Caco-2 (cell line): ENCODE data around the gene CSF3R. TPM values are rescaled to one million over a fixed set of nuclear protein-coding genes. Genes with fewer than 3 reads are reported as not detected.

Experiments used
- BruUV-seq: library from RNA; stranded (reverse); fragments of 400-500 nt; replicated peaks from 2 replicates; lab custom pipeline; 2021; lab: Mats Ljungman, UMichigan
- CTCF ChIA-PET: fragments of 300-600 bp; sonication (Branson Sonifier 250); formaldehyde crosslinking; loops from one replicate; lab custom pipeline; 2022; ENCODE audit warnings: antibody characterized with exemption; lab: Charles Lee
- POLR2A ChIA-PET: fragments of 300-600 bp; sonication (Branson Sonifier 250); formaldehyde crosslinking; loops from one replicate; lab custom pipeline; 2022; ENCODE audit warnings: antibody characterized with exemption; lab: Charles Lee
- DNase-seq, 2 experiments: peaks; one replicate each; pipeline versions ENCODE4 v3.0.0 to v3.0.0-alpha.2; 2020 to 2022
- H3K27me3 ChIP-seq: replicated peaks from 2 replicates; pipeline ENCODE4 v1.6.0; 2011; ENCODE audit warnings: low read length; ENCODE audit not compliant: control insufficient read depth, insufficient read depth
- H3K36me3 ChIP-seq: 2 replicates; pipeline ENCODE4 v1.5.1; 2011; ENCODE audit warnings: low read length; ENCODE audit not compliant: control insufficient read depth, insufficient read depth
- H3K4me1 ChIP-seq: fragments of 250-450 bp; sonication (Bioruptor Pico); 2 replicates; pipeline ENCODE4 v1.5.1; 2020; ENCODE audit warnings: mild to moderate bottlenecking
- H3K4me3 ChIP-seq: 2 replicates; pipeline ENCODE4 v1.5.1; 2011; ENCODE audit warnings: low read depth, mild to moderate bottlenecking, control low read depth, low read length
- H3K9me3 ChIP-seq: fragments of 250-450 bp; sonication (Bioruptor Pico); 2 replicates; pipeline ENCODE4 v1.5.1; 2020; ENCODE audit warnings: mild to moderate bottlenecking, moderate library complexity
- H3K27ac Mint-ChIP-seq: one replicate; pipeline ENCODE4 v1.8.0; 2022; ENCODE audit warnings: mixed read lengths; ENCODE audit not compliant: unreplicated experiment
- H3K27me3 Mint-ChIP-seq: one replicate; pipeline ENCODE4 v1.8.0; 2022; ENCODE audit warnings: mixed read lengths; ENCODE audit not compliant: insufficient read depth, unreplicated experiment
- H3K36me3 Mint-ChIP-seq: one replicate; pipeline ENCODE4 v1.8.0; 2022; ENCODE audit warnings: mild to moderate bottlenecking, mixed read lengths; ENCODE audit not compliant: insufficient read depth, unreplicated experiment
- H3K4me1 Mint-ChIP-seq: one replicate; pipeline ENCODE4 v1.8.0; 2022; ENCODE audit warnings: low read depth, mixed read lengths; ENCODE audit not compliant: unreplicated experiment
- H3K4me3 Mint-ChIP-seq: one replicate; pipeline ENCODE4 v1.8.0; 2022; ENCODE audit warnings: mild to moderate bottlenecking, moderate library complexity, mixed read lengths; ENCODE audit not compliant: unreplicated experiment
- H3K9me3 Mint-ChIP-seq: one replicate; pipeline ENCODE4 v1.8.0; 2022; ENCODE audit warnings: mixed read lengths; ENCODE audit not compliant: unreplicated experiment
- CTCF ChIP-seq, 2 experiments: fragments of 200-600 bp in 1 of 2; IDR thresholded peaks; 1 replicate in 1 of 2; 2 replicates in 1 of 2; pipeline versions ENCODE4 v1.5.1 to v1.8.0; 2011 to 2022; ENCODE audit warnings: antibody characterized with exemption in 1 of 2, control low read depth in 1 of 2, inconsistent platforms in 1 of 2, low read depth in 1 of 2, low read length in 1 of 2, mild to moderate bottlenecking in 1 of 2, moderate library complexity in 1 of 2; ENCODE audit not compliant: insufficient read depth in 1 of 2, severe bottlenecking in 1 of 2, unreplicated experiment in 1 of 2
- intact Hi-C: fragments of 100-400 bp; cut with micrococcal nuclease; formaldehyde crosslinking; loops from one replicate; pipeline ENCODE4 v1.10.0; 2022; ENCODE audit not compliant: unreplicated experiment
- total RNA-seq: library from RNA; stranded (reverse); gene quantifications from 2 replicates; pipeline ENCODE4 v1.2.3, GENCODE V29; 2022

Gene CSF3R
- total RNA-seq, 1 experiment from 2014 or later = 1.4 TPM

GRCh38 chr1:36433102-36433501 lies 49.6 kb downstream of the CSF3R start:
- ChIA-PET POLR2A (no interaction called here), CTCF (no interaction called here)
- Mint-ChIP-seq H3K27ac (no peak overlapping the region), H3K27me3 (no peaks in the 10 kb centered on the region), H3K36me3 (no peaks in the 10 kb centered on the region), H3K4me1 (peaks cover 6% of the 10 kb centered on the region), H3K9me3 (no peaks in the 10 kb centered on the region), H3K4me3 (no peak overlapping the region)
- no peak for DNase-seq
- H3K4me1 ChIP-seq = no peaks in the 10 kb centered on the region
- no peak overlapping the region for H3K4me3 ChIP-seq
- H3K9me3 ChIP-seq = no peaks in the 10 kb centered on the region
- H3K36me3 ChIP-seq = no peaks in the 10 kb centered on the region
- TF ChIP-seq CTCF (IDR thresholded peaks at IDR 0.05; ENCODE audit: insufficient read depth in 1 of 2, low read depth in 1 of 2, low read length in 1 of 2, severe bottlenecking in 1 of 2, unreplicated experiment in 1 of 2) = no peak
- BruUV-seq = no TSS peak
- intact Hi-C loops = no loop called here
- no peaks in the 10 kb centered on the region for H3K27me3 ChIP-seq

GRCh38 chr1:36432616-36433015 lies 50.1 kb downstream of the CSF3R start:
- ChIA-PET CTCF (no interaction called here), POLR2A (no interaction called here)
- Mint-ChIP-seq H3K9me3 (no peaks in the 10 kb centered on the region), H3K27me3 (no peaks in the 10 kb centered on the region), H3K36me3 (no peaks in the 10 kb centered on the region), H3K4me1 (peaks cover 6% of the 10 kb centered on the region), H3K27ac (no peak overlapping the region), H3K4me3 (no peak overlapping the region)
- Histone ChIP-seq H3K27me3 (no peaks in the 10 kb centered on the region), H3K4me1 (no peaks in the 10 kb centered on the region), H3K36me3 (no peaks in the 10 kb centered on the region), H3K4me3 (no peak overlapping the region), H3K9me3 (no peaks in the 10 kb centered on the region)
- intact Hi-C loops = no loop called here
- no peak for TF ChIP-seq CTCF (IDR thresholded peaks at IDR 0.05; ENCODE audit: insufficient read depth in 1 of 2, low read depth in 1 of 2, low read length in 1 of 2, severe bottlenecking in 1 of 2, unreplicated experiment in 1 of 2)
- no peak for DNase-seq
- BruUV-seq = no TSS peak

- ChIA-PET POLR2A (no interaction called here), CTCF (no interaction called here)
- Mint-ChIP-seq H3K4me1 (no peaks in the 10 kb centered on the region), H3K36me3 (no peaks in the 10 kb centered on the region), H3K27me3 (no peaks in the 10 kb centered on the region), H3K27ac (no peak overlapping the region), H3K4me3 (no peak overlapping the region), H3K9me3 (no peaks in the 10 kb centered on the region)
- TF ChIP-seq CTCF (IDR thresholded peaks at IDR 0.05; ENCODE audit: insufficient read depth in 1 of 2, low read depth in 1 of 2, low read length in 1 of 2, severe bottlenecking in 1 of 2, unreplicated experiment in 1 of 2) = no peak
- intact Hi-C loops = no loop called here
- no peak for DNase-seq
- no TSS peak for BruUV-seq
- Histone ChIP-seq H3K27me3 (no peaks in the 10 kb centered on the region), H3K36me3 (no peaks in the 10 kb centered on the region), H3K4me3 (no peak overlapping the region), H3K9me3 (no peaks in the 10 kb centered on the region), H3K4me1 (no peaks in the 10 kb centered on the region)
Measured at GRCh38 chr1:36425791-36426190, 56.9 kb downstream of the CSF3R start.
